ENCODE measurements around the gene KIN. TPM values are rescaled to one million over a fixed set of nuclear protein-coding genes. Genes with fewer than 3 reads are reported as not detected.

KIN gene
- total RNA-seq, 1 experiment from 2014 or later: 8.4 TPM

GRCh38 chr10:7756360-7756992, 31.3 kb downstream of the KIN start:
- POLR2A ChIA-PET: no interaction called here
- TF ChIP-seq CTCF (IDR thresholded peaks at IDR 0.05) (peak; percentile 55), SIN3A (IDR thresholded peaks at IDR 0.05; ENCODE audit: borderline replicate concordance, insufficient read depth, low read depth, low read length) (no peak), TCF7L2 (IDR thresholded peaks at IDR 0.05; ENCODE audit: low read depth, low read length) (no peak)
- H3K27ac ChIP-seq (ENCODE audit: low read length): no peak overlapping the region
- intact Hi-C loops (cut with micrococcal nuclease; ENCODE audit: unreplicated experiment): no loop called here
- BruUV-seq (replicated peaks): no TSS peak
- no peaks in the 10 kb centered on the region for H3K4me1 ChIP-seq (ENCODE audit: control insufficient read depth, insufficient read depth, low read length)
- H3K4me3 ChIP-seq (ENCODE audit: low read depth in 2 of 2, low read length in 2 of 2): no peak overlapping the region
- no peaks in the 10 kb centered on the region for H3K9me3 ChIP-seq (ENCODE audit: control insufficient read depth, insufficient read depth, low read depth, low read length)
- DNase-seq (ENCODE audit: low read depth, low spot score): peak; percentile 4
- peaks cover 23% of the 10 kb centered on the region for H3K36me3 ChIP-seq (ENCODE audit: control insufficient read depth, insufficient read depth, low read length)
- ATAC-seq: 0 out of 2 replicates have a peak, but pooled peaks have one; percentile 56
- no peaks in the 10 kb centered on the region for H3K27me3 ChIP-seq (ENCODE audit: control insufficient read depth, insufficient read depth, low read length)
- CTCF ChIA-PET: interaction anchor here (0.6 kb wide), 1 partner anchor 230 kb away, joined by 3 read pairs; no protein-coding TSS in a partner anchor
- in situ Hi-C loops (cut with HindIII; ENCODE audit: low pct_unique_long_range_greater_than_20kb, low sequenced_read_pairs): no loop called here

GRCh38 chr10:7755103-7755502, 32.7 kb downstream of the KIN start:
- H3K9me3 ChIP-seq (ENCODE audit: control insufficient read depth, insufficient read depth, low read depth, low read length): no peaks in the 10 kb centered on the region
- in situ Hi-C loops (cut with HindIII; ENCODE audit: low pct_unique_long_range_greater_than_20kb, low sequenced_read_pairs) (no loop called here), intact Hi-C loops (cut with micrococcal nuclease; ENCODE audit: unreplicated experiment) (no loop called here)
- ChIA-PET CTCF (no interaction called here), POLR2A (no interaction called here)
- ATAC-seq: no peak
- H3K4me1 ChIP-seq (ENCODE audit: control insufficient read depth, insufficient read depth, low read length): no peaks in the 10 kb centered on the region
- TF ChIP-seq REST (IDR thresholded peaks at IDR 0.05; ENCODE audit: insufficient read depth in 1 of 2, low read depth in 2 of 2, low read length in 1 of 2) (no peak), POLR2AphosphoS5 (IDR thresholded peaks at IDR 0.05; ENCODE audit: low read depth, low read length) (no peak), CTCF (IDR thresholded peaks at IDR 0.05) (no peak), SIN3A (IDR thresholded peaks at IDR 0.05; ENCODE audit: borderline replicate concordance, insufficient read depth, low read depth, low read length) (no peak), TCF7L2 (IDR thresholded peaks at IDR 0.05; ENCODE audit: low read depth, low read length) (no peak)
- no peaks in the 10 kb centered on the region for H3K27me3 ChIP-seq (ENCODE audit: control insufficient read depth, insufficient read depth, low read length)
- H3K4me3 ChIP-seq (ENCODE audit: low read depth in 2 of 2, low read length in 2 of 2): no peak overlapping the region
- peaks cover 16% of the 10 kb centered on the region for H3K36me3 ChIP-seq (ENCODE audit: control insufficient read depth, insufficient read depth, low read length)
- no TSS peak for BruUV-seq (replicated peaks)
- H3K27ac ChIP-seq (ENCODE audit: low read length): no peak overlapping the region
- DNase-seq (ENCODE audit: low read depth, low spot score): no peak

Data from Panc1 (cell line).